Heart right ventricle (tissue), 16 donors: Measurements from ENCODE around the gene TET3. TPM values are rescaled to one million over a fixed set of nuclear protein-coding genes. Genes with fewer than 3 reads are reported as not detected.

Experiments
- ATAC-seq, 8 donors: fragments of 200-7000 bp; cut with Tn5 transposase; one replicate each; pipeline ENCODE4 v1.9.1; 2020; ENCODE audit warnings: mild to moderate bottlenecking in 8 of 8, moderate library complexity in 8 of 8, moderate number of reproducible peaks in 1 of 8
- DNase-seq, 2 donors: peaks; one replicate each; pipeline ENCODE4 v3.0.0-alpha.2; 2020
- H3K27ac ChIP-seq, 10 donors: fragments of 200-600 bp; sonication (generic) in 2 of 10; one replicate each; pipeline versions ENCODE4 v1.5.0 to v1.8.0; 2020 to 2022; ENCODE audit warnings: mild to moderate bottlenecking in 3 of 10
- H3K27me3 ChIP-seq, 7 donors: fragments of 200-600 bp; one replicate each; pipeline ENCODE4 v1.8.0; 2021 to 2022; ENCODE audit warnings: mild to moderate bottlenecking in 2 of 7
- H3K36me3 ChIP-seq, 9 donors: fragments of 200-600 bp; sonication (generic) in 1 of 9; one replicate each; pipeline versions ENCODE4 v1.5.0 to v1.8.0; 2020 to 2022; ENCODE audit warnings: mild to moderate bottlenecking in 2 of 9
- H3K4me1 ChIP-seq, 9 donors: fragments of 200-600 bp; sonication (generic) in 1 of 9; one replicate each; pipeline versions ENCODE4 v1.5.0 to v1.8.0; 2020 to 2022; ENCODE audit warnings: mild to moderate bottlenecking in 4 of 9
- H3K4me3 ChIP-seq, 10 donors: fragments of 200-600 bp; sonication (generic) in 2 of 10; one replicate each; pipeline versions ENCODE4 v1.5.0 to v1.8.0; 2020 to 2022; ENCODE audit warnings: mild to moderate bottlenecking in 7 of 10, moderate library complexity in 2 of 10
- H3K9me3 ChIP-seq, 11 donors: fragments of 200-600 bp in 10 of 11; sonication (generic) in 2 of 11; one replicate each; pipeline versions ENCODE4 v1.5.0 to v1.8.0; 2013 to 2022; ENCODE audit warnings: mild to moderate bottlenecking in 2 of 11, control low read depth in 1 of 11, moderate library complexity in 1 of 11
- WGBS, 2 donors: extraction: QIAGEN DNeasy Blood & Tissue Kit; methylation state at CpG; one replicate each; pipeline ENCODE4 v1.1.7; 2013; ENCODE audit warnings: inconsistent platforms in 1 of 2; 5-methylcytosine and 5-hydroxymethylcytosine counted together
- intact Hi-C, 10 donors: fragments of 100-400 bp; cut with DNase I; formaldehyde crosslinking; loops; one replicate each; pipeline versions ENCODE4 v1.11.1 to v1.14.2; 2022
- polyA plus RNA-seq, 2 donors: library from polyadenylated mRNA; stranded (reverse); fragments of 200-250 nt; gene quantifications; one replicate each; pipeline ENCODE4 v1.2.3, GENCODE V29; 2013
- total RNA-seq, 10 donors: library from RNA; stranded (reverse); fragmentation: NEBNext Ultra II Directional in 3 of 10; extraction: Animal tissue kit (Norgen Biotek cat#: 25700) in 3 of 10; gene quantifications; one replicate each; pipeline versions ENCODE4 v1.2.1 to v1.2.4, GENCODE V29; 2021 to 2023
- TF ChIP-seq, protein P1 (sequence below), 9 donors: fragments of 200-600 bp; sonication (generic) in 2 of 9; IDR thresholded peaks; one replicate each; pipeline versions ENCODE4 v1.5.0 to v1.8.0; 2021 to 2022; ENCODE audit warnings: antibody characterized with exemption in 9 of 9, mild to moderate bottlenecking in 5 of 9, moderate library complexity in 1 of 9
- donor health status: Arrhythmogenic right ventricular cardiomyopathy.
- donor health status: ischemic (EF 13 %, LVEDD 7.1; RV severe dilation, severe dysfunction).
- donor health status: healthy with polysubstance abuse.
- donor health status: DM: no; HTN: yes; CAD: no.
- donor health status: DM: no; HTN: no; CAD: no.
- donor health status: ischemic (EF 25% LVEDD 6.9; RV normal size, moderate dysfunction).
- donor health status: ischemic (EF 25% LVEDD 5.7; RV mildly dilated, moderate dysfunction).
- donor health status: healthy.
- donor health status: DM: yes; HTN: yes; CAD: no.
- donor health status: Ischemic cardiomyopathy.
- donor health status: ischemic (EF 35%, LVEDD 5.7; RV mildly dilated, moderate dysfunction).
- donor health status: nonischemic (EF 11% LVEDD 7.7; RV severe dilation, severe dysfunction).
- donor health status: DM: yes; HTN: yes; CAD: no.
- donor health status: PGD.
- donor health status: ischemic (EF 29% LVEDD 5.4; RV normal size, mild dysfunction).
- donor health status: nonischemic (EF 23%, LVEDD 6.1; RV moderate dilation, normal function).

The TET3 gene
- total and polyA plus RNA-seq, 12 donors: 1.1 to 8.0 (median 2.7) TPM

DNA sequence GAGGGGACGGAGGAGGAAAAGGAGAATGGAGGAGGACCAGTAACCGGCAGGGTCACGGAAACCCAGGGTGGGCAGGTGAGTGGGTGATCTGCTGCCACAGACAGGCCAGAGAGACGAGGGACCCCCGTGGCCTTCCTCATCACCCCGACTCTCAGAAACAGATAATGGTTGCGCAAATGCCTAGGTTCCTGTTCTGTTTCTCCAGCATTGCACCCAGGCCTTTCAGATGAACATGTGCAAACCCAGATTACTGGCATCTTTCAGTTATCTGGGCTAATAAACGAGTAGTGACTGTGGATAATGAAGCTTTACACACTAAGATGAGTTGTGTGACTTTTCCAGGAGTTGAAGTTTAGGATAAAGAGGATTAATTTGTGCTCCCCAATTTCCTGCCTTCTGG, 46.5 kb downstream of the TET3 start:
- H3K4me3 ChIP-seq: no peak overlapping the region
- H3K27ac ChIP-seq: peak overlapping the region in 1 of 10 donors; percentile 51
- WGBS, 2 donors: 70 to 79% methylated on average over 8 of the region's 8 CpGs
- DNase-seq (no peak), ATAC-seq (no peak)
- H3K9me3 ChIP-seq: peaks cover 0 to 5% (median 0%) of the 10 kb centered on the region in 11 donors
- H3K27me3 ChIP-seq: no peaks in the 10 kb centered on the region
- H3K36me3 ChIP-seq: no peaks in the 10 kb centered on the region
- intact Hi-C loops: no loop called here
- peaks cover 0 to 76% (median 28%) of the 10 kb centered on the region in 9 donors for H3K4me1 ChIP-seq
- TF ChIP-seq, protein P1, sequence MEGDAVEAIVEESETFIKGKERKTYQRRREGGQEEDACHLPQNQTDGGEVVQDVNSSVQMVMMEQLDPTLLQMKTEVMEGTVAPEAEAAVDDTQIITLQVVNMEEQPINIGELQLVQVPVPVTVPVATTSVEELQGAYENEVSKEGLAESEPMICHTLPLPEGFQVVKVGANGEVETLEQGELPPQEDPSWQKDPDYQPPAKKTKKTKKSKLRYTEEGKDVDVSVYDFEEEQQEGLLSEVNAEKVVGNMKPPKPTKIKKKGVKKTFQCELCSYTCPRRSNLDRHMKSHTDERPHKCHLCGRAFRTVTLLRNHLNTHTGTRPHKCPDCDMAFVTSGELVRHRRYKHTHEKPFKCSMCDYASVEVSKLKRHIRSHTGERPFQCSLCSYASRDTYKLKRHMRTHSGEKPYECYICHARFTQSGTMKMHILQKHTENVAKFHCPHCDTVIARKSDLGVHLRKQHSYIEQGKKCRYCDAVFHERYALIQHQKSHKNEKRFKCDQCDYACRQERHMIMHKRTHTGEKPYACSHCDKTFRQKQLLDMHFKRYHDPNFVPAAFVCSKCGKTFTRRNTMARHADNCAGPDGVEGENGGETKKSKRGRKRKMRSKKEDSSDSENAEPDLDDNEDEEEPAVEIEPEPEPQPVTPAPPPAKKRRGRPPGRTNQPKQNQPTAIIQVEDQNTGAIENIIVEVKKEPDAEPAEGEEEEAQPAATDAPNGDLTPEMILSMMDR (IDR thresholded peaks at IDR 0.05): no peak

DNA sequence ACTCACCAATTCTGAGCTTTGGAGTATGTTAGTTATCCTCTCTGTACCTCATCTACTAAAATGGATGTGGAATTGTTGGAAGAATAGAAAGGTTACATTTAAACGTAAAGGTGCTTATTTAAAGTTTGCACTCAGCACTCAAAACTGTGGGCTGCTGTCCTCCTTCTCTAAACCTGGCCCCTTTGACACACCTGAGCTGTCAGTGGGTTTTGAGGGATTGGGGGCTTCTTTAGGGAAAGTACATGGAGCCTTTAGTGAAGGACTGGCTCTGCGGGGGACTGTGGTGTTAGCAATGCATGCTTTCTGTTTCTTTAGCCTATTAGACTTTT, 47.2 kb downstream of the TET3 start:
- peaks cover 0 to 5% (median 0%) of the 10 kb centered on the region in 11 donors for H3K9me3 ChIP-seq
- H3K36me3 ChIP-seq: no peaks in the 10 kb centered on the region
- TF ChIP-seq, protein P1 (IDR thresholded peaks at IDR 0.05): no peak
- intact Hi-C loops: no loop called here
- H3K4me1 ChIP-seq: peaks cover 0 to 77% (median 31%) of the 10 kb centered on the region in 9 donors
- peak in 1 of 8 donors; percentile 19 for ATAC-seq
- H3K27me3 ChIP-seq: no peaks in the 10 kb centered on the region
- WGBS, 2 donors: 79 to 81% methylated on average over 2 of the region's 2 CpGs
- DNase-seq: no peak
- H3K27ac ChIP-seq: peak overlapping the region in 1 of 10 donors; percentile 51
- H3K4me3 ChIP-seq: no peak overlapping the region

DNA sequence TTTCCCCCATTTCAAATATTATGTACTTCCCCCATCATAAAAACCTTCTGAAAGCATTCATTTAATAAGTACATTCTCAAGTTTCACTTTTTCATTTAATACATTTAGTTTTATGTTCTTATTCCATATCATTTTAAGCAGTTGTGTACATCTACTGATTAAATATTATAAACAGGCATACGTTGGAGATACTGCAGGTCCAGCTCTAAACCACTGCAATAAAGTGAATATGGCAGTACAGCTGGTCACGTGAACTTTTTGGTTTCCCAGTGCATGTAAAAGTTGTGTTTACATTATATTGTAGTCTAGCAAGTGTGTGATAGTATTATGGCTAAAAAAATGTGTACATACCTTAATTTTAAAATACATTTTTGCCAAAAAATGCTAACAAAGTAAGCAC, 48.7 kb downstream of the TET3 start:
- Histone ChIP-seq H3K27me3 (no peaks in the 10 kb centered on the region), H3K27ac (peak overlapping the region in 1 of 10 donors; percentile 63), H3K9me3 (peaks cover 0 to 1% (median 0%) of the 10 kb centered on the region in 11 donors), H3K36me3 (no peaks in the 10 kb centered on the region), H3K4me3 (no peak overlapping the region), H3K4me1 (peaks cover 0 to 85% (median 42%) of the 10 kb centered on the region in 9 donors)
- ATAC-seq: no peak
- intact Hi-C loops: no loop called here
- TF ChIP-seq, protein P1 (IDR thresholded peaks at IDR 0.05): no peak
- no peak for DNase-seq
- WGBS, 2 donors: 76 to 78% methylated on average over 2 of the region's 2 CpGs

Other genes with a start within 250 kb of the TET3 start
- 10 to 100 TPM; 17.1 to 42.3 (median 20.7) TPM for gene TPRKB, start 247.6 kb upstream of the TET3 start, total RNA-seq
- gene TPRKB, start 247.6 kb upstream of the TET3 start, polyA plus RNA-seq: 10 to 100 TPM; 66.4 to 83.2 TPM
- 10 to 100 TPM in 7 of 10 donors, 1 to 10 TPM in 3; 9.2 to 11.6 (median 10.8) TPM for gene DUSP11, start 204.8 kb upstream of the TET3 start, total RNA-seq
- 10 to 100 TPM in 1 of 2 donors, 1 to 10 TPM in 1; 7.9 to 12.9 TPM for gene DUSP11, start 204.8 kb upstream of the TET3 start, polyA plus RNA-seq
- gene C2orf78, start 200.7 kb upstream of the TET3 start, total RNA-seq: not detected
- not detected for gene C2orf78, start 200.7 kb upstream of the TET3 start, polyA plus RNA-seq
- 10 to 100 TPM; 24.6 to 37.5 (median 33.0) TPM for gene STAMBP, start 155.9 kb upstream of the TET3 start, total RNA-seq
- gene STAMBP, start 155.9 kb upstream of the TET3 start, polyA plus RNA-seq: 10 to 100 TPM; 12.1 to 24.4 TPM
- gene ACTG2, start 91.9 kb upstream of the TET3 start, total RNA-seq: 1 to 10 TPM in 6 of 10 donors, under 1 TPM in 4; 0.52 to 3.7 (median 1.4) TPM
- gene ACTG2, start 91.9 kb upstream of the TET3 start, polyA plus RNA-seq: 10 to 100 TPM in 1 of 2 donors, 1 to 10 TPM in 1; 5.6 to 44.1 TPM
- gene DGUOK, start 58.0 kb upstream of the TET3 start, total RNA-seq: 10 to 100 TPM; 18.7 to 29.4 (median 22.6) TPM
- 10 to 100 TPM; 38.7 to 56.2 TPM for gene DGUOK, start 58.0 kb upstream of the TET3 start, polyA plus RNA-seq
- gene BOLA3, start 163.0 kb downstream of the TET3 start, total RNA-seq: 100 to 1,000 TPM in 1 of 10 donors, 10 to 100 TPM in 9; 63.9 to 117 (median 82.3) TPM
- gene BOLA3, start 163.0 kb downstream of the TET3 start, polyA plus RNA-seq: 100 to 1,000 TPM in 1 of 2 donors, 10 to 100 TPM in 1; 88.3 to 166 TPM
- gene MOB1A, start 194.0 kb downstream of the TET3 start, total RNA-seq: 10 to 100 TPM; 45.8 to 75.0 (median 58.2) TPM
- gene MOB1A, start 194.0 kb downstream of the TET3 start, polyA plus RNA-seq: 10 to 100 TPM; 14.2 to 16.5 TPM
- 10 to 100 TPM; 12.4 to 32.6 (median 19.0) TPM for gene MTHFD2, start 213.7 kb downstream of the TET3 start, total RNA-seq
- 10 to 100 TPM; 17.0 to 30.0 TPM for gene MTHFD2, start 213.7 kb downstream of the TET3 start, polyA plus RNA-seq